HK-2 (cell line): ENCODE data around the gene PLG.
"Not testable (repeated sequence)": the region's sequence is repeated elsewhere in the genome, so short reads cannot be mapped to it uniquely, and the experiment has no call there.

Experiments used
- DNase-seq: peaks from one replicate; pipeline ENCODE4 v3.0.0-alpha.2; 2018; ENCODE audit not compliant: unreplicated experiment

PLG gene

GRCh38 chr6:160775792-160776580 is 73.9 kb downstream of the PLG start:
- DNase-seq = no peak

- not testable (repeated sequence) for DNase-seq
Observed at GRCh38 chr6:160779095-160779494, 77.1 kb downstream of the PLG start.

GRCh38 chr6:160780656-160781055 is 78.6 kb downstream of the PLG start:
- DNase-seq = not testable (repeated sequence)

GRCh38 chr6:160781298-160781697 is 79.3 kb downstream of the PLG start:
- DNase-seq = no peak

GRCh38 chr6:160782228-160782627 is 80.2 kb downstream of the PLG start:
- DNase-seq = no peak

GRCh38 chr6:160783741-160784140 is 81.7 kb downstream of the PLG start:
- DNase-seq = no peak

DNA sequence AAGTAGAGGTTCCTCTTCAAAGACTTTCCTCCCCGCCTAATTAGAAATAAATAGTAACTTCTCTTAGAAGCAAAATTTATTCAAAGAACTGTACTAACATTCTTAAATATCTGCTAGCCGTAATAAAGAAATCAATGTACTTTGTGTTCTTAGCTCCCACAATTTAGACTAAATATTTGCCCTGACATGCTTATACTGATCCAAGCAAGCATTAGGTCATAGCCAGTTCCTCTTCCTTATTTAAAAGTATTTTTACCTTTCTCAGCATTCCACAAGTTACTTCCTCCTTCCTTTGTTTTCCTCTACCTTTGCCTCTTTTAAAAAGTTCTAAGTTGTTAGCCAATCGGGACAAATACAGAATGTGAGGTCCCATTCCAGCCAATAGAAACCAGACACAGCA is 86.1 kb downstream of the PLG start:
- not testable (repeated sequence) for DNase-seq

DNA sequence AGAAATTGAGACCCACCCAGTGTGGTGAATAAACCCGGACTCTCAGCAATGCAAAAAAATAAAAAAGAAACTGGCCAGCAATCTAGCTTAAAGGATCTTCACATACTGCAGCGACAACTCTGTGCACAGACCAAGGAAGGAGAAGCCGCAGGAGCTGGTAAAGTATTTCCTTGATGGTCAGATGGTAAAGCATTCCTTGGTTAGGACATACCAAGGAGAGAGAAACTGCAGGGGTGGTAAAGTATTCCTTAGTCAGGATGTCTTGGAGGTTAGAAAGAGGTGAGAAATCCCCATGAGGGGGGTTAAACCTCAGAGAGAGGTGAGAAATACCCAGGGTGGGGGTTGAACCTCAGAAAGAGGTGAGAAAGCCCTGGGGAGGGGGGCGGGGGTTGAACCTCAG is 86.8 kb downstream of the PLG start:
- no peak for DNase-seq

GRCh38 chr6:160789263-160790027 is 87.4 kb downstream of the PLG start:
- DNase-seq = no peak

- no peak for DNase-seq
Observed at GRCh38 chr6:160790028-160790792, 88.2 kb downstream of the PLG start.

- no peak for DNase-seq
Observed at GRCh38 chr6:160791459-160791858, 89.4 kb downstream of the PLG start.

DNA sequence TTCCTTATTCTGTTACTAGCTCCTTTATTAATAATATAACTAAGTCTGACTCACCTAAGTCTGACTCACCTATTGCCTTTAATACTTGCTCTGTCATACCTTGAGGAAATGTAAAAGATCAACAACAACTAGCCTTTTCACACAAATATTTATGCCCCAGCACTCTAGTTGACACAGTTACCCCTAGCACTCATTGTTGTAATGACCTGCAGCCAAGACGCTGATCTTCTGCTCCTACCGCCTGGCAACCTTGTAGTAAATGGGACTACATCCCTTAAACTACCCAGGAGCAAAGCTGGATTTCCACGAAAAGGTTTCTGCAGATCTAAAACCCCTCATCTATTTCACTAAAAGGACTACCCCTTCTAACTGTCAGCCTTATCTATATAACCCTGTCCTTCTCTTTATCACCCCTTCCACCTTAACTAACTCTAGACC is 90.0 kb downstream of the PLG start:
- no peak for DNase-seq

- DNase-seq = no peak
Observed at GRCh38 chr6:160792708-160793107, 90.7 kb downstream of the PLG start.

DNA sequence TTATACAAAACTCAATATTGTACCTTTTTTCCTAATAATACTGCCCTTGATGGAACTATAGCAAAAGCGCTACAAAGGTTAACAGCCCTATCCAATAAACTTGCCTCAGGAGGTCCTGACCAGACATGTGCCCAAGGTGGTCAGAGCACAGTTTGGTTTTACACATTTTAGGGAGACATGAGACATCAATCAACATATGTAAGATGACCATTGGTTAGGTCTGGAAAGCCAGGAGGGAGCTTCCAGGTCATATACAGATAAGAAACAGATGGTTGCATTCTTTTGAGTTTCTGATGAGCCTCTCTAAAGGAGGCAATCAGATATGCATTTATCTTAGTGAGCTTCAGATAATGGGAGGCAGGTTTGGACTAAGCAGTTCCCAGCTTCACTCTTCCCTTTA is 91.6 kb downstream of the PLG start:
- no peak for DNase-seq

DNA sequence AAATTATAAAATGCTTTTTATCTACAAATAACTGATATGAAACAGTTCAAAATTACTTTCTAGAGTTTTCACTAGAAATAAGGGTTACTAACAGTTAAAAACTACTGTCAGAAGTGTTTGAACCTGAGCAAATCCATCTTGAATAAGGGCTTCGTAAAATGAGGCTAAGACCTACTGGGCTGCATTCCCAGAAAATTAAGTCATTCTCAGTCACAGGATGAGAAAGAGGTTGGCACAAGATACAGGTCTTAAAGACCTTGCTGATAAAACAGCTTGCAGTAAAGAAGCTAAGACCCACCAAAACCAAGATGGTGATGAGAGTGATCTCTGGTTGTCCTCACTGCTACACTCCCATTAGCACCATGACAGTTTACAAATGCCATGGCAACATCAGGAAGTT is 93.7 kb downstream of the PLG start:
- DNase-seq = no peak

DNA sequence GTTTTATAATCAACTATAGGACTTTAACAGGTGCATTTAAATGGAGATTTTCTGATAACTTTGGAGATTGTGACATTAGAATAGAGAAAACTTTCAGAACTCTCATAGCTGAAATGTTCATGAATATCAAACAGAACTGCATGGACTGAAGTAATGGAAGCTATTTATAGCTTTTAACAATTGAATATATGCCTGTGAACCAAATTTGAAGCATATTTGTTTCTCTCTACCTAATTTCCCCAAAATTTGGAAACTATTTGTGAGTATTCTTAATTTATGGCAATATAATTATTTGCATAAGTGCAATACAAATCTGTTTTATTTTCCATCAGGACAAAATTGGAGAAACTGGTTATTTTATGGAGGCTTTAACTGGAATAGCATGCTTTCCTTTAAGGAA is 96.6 kb downstream of the PLG start:
- DNase-seq = no peak

DNA sequence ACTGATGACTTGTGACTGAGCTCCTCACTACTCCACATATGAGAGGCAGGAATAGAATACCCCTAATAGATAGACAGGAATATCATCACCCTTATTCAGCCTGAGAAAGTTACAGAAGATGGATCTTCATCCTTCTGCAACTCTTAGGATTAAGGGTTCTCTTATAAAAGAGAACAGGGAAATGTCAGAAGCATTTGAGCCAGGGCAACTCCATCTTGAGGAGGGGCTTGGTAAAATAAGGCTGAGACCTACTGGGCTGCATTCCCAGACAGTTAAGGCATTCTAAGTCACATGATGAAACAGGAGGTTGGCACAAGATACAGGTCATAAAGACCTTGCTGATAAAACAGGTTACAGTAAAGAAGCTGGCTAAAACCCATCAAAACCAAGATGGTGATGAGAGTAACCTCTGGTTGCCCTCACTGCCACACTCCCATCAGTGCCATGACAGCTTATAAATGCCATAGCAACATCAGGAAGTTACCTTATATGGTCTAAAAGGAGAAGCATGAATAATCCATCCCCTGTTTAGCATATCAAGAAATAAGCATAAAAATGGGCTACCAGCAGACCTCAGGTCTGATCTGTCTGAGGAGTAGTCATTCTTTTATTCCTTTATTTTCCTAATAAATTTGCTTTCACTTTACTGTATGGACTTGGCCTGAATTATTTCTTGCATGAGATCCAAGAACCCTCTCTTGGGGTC is 97.9 kb downstream of the PLG start:
- no peak for DNase-seq

DNA sequence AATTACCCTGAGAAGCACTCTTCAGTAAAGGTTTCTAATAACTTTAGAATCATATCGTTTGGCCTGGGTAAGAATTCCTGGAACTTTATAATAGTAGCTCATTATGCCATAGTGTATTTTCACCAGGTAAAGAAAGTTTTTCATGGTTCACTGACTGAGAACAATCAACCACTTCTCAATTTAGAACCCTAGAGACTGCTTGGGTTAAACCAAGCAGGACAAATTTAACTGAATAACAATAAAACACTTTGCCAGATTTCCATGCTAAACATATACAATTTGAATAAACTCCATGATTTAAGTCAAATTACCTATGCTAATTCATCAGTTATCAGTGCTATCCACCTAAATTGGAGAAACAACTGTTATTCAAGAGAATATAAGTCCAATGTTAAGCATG is 99.4 kb downstream of the PLG start:
- DNase-seq = no peak

- DNase-seq = not testable (repeated sequence)
Observed at GRCh38 chr6:160802049-160802448, 100.0 kb downstream of the PLG start.
